Neuronal stem cell (in vitro differentiated cells): Measurements from ENCODE around the gene HNMT.

Experiments used
- DNase-seq: peaks from one replicate; pipeline ENCODE4 v3.0.0-alpha.2; 2013; ENCODE audit warnings: low spot score
- H2AFZ ChIP-seq: one replicate; pipeline ENCODE4 v1.6.1; 2013; ENCODE audit warnings: mild to moderate bottlenecking, low read length, inconsistent platforms
- H2AK5ac ChIP-seq: 2 replicates; pipeline ENCODE4 v1.6.1; 2013; ENCODE audit warnings: low read depth, mild to moderate bottlenecking, inconsistent platforms, low read length, moderate library complexity, mixed read lengths
- H2BK120ac ChIP-seq: 2 replicates; pipeline ENCODE4 v1.6.1; 2013; ENCODE audit warnings: low read depth, mild to moderate bottlenecking, inconsistent platforms, low read length, moderate library complexity, mixed read lengths
- H2BK12ac ChIP-seq: one replicate; pipeline ENCODE4 v1.6.1; 2013; ENCODE audit warnings: low read length, inconsistent platforms
- H2BK15ac ChIP-seq: 2 replicates; pipeline ENCODE4 v1.6.1; 2013; ENCODE audit warnings: mild to moderate bottlenecking, low read length, inconsistent platforms, mixed read lengths
- H2BK5ac ChIP-seq: one replicate; pipeline ENCODE4 v1.6.1; 2013; ENCODE audit warnings: inconsistent platforms, mild to moderate bottlenecking, low read length, moderate library complexity
- H3K14ac ChIP-seq: one replicate; pipeline ENCODE4 v1.6.1; 2013; ENCODE audit warnings: low read length, inconsistent platforms
- H3K18ac ChIP-seq: 2 replicates; pipeline ENCODE4 v1.6.1; 2013; ENCODE audit warnings: low read length, inconsistent platforms
- H3K23ac ChIP-seq: 2 replicates; pipeline ENCODE4 v1.6.1; 2013; ENCODE audit warnings: low read depth, mild to moderate bottlenecking, mixed read lengths, low read length, inconsistent platforms; ENCODE audit not compliant: poor library complexity
- H3K27ac ChIP-seq: replicated peaks from 3 replicates; pipeline ENCODE4 v1.5.1; 2013; ENCODE audit warnings: low read length, inconsistent platforms
- H3K27me3 ChIP-seq, 3 experiments: 2 replicates each; pipeline ENCODE4 v1.6.1; 2013; ENCODE audit warnings: low read length in 3 of 3, mild to moderate bottlenecking in 2 of 3, inconsistent platforms in 1 of 3, low read depth in 1 of 3, mixed read lengths in 1 of 3, moderate library complexity in 1 of 3; ENCODE audit not compliant: control insufficient read depth in 3 of 3, insufficient read depth in 3 of 3
- H3K36me3 ChIP-seq, 2 donors: replicated peaks in 1 of 2; 2 replicates each; pipeline ENCODE4 v1.6.1; 2013; ENCODE audit warnings: low read length in 2 of 2; ENCODE audit not compliant: control insufficient read depth in 2 of 2, insufficient read depth in 2 of 2
- H3K4ac ChIP-seq: 2 replicates; pipeline ENCODE4 v1.6.1; 2013; ENCODE audit warnings: inconsistent platforms, mild to moderate bottlenecking, low read length, moderate library complexity
- H3K4me1 ChIP-seq, 2 donors: 1 replicate in 1 of 2; 2 replicates in 1 of 2; pipeline ENCODE4 v1.6.1; 2013; ENCODE audit warnings: low read length in 2 of 2, low read depth in 1 of 2; ENCODE audit not compliant: control insufficient read depth in 2 of 2, insufficient read depth in 1 of 2
- H3K4me2 ChIP-seq: one replicate; pipeline ENCODE4 v1.6.1; 2013; ENCODE audit warnings: mild to moderate bottlenecking, low read length, inconsistent platforms; ENCODE audit not compliant: insufficient read depth, poor library complexity, severe bottlenecking
- H3K4me3 ChIP-seq, 2 donors: 2 replicates each; pipeline ENCODE4 v1.5.1; 2013; ENCODE audit warnings: low read length in 2 of 2, mild to moderate bottlenecking in 2 of 2, inconsistent platforms in 1 of 2, moderate library complexity in 1 of 2
- H3K79me1 ChIP-seq: one replicate; pipeline ENCODE4 v1.6.1; 2013; ENCODE audit warnings: low read depth, mild to moderate bottlenecking, inconsistent platforms, low read length, moderate library complexity
- H3K9ac ChIP-seq: one replicate; pipeline ENCODE4 v1.6.1; 2013; ENCODE audit warnings: mild to moderate bottlenecking, low read depth, low read length, inconsistent platforms; ENCODE audit not compliant: poor library complexity
- H3K9me3 ChIP-seq, 2 donors: replicated peaks in 1 of 2; 2 replicates each; pipeline versions ENCODE3 to v1.6.1; 2013; ENCODE audit warnings: low read length in 2 of 2, mild to moderate bottlenecking in 2 of 2, inconsistent platforms in 1 of 2, low read depth in 1 of 2, mixed read lengths in 1 of 2, moderate library complexity in 1 of 2; ENCODE audit not compliant: control insufficient read depth in 2 of 2, insufficient read depth in 1 of 2
- H4K8ac ChIP-seq: one replicate; pipeline ENCODE4 v1.6.1; 2013; ENCODE audit warnings: low read depth, mild to moderate bottlenecking, inconsistent platforms, low read length, moderate library complexity
- H4K91ac ChIP-seq: one replicate; pipeline ENCODE4 v1.6.1; 2013; ENCODE audit warnings: low read length, low read depth, mild to moderate bottlenecking, inconsistent platforms; ENCODE audit not compliant: poor library complexity
- whole genome bisulfite sequencing, 2 donors: extraction: QIAGEN DNeasy Blood & Tissue Kit; methylation state at CpG; one replicate each; pipeline ENCODE4 v1.1.7; 2013; ENCODE audit warnings: missing lambda C conversion rate in 2 of 2, mixed read lengths in 1 of 2; ENCODE audit not compliant: insufficient read length in 2 of 2, insufficient replicate concordance in 1 of 2; ENCODE audit errors: extremely low coverage in 2 of 2; 5-methylcytosine and 5-hydroxymethylcytosine counted together

HNMT gene

DNA sequence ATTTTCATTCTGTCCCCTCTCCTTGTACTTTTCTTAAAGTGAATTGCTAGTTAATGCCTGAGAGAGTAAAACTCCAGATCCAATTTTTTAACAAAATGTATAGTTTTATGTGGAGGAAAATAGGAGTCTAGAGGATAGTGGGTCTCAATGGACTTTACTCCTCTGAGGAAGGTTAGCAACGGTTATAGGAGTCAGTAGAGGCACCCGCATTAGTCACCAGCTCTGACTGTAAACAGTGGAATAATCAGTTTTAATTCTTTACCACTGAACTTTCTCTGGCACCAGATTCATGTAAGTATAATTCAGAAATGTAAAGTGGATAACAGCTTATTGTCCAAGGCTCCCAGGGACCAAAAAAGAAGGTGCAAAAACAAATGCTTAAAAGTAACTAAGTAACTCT lies 38.7 kb upstream of the HNMT start:
- no peak overlapping the region for H2BK15ac ChIP-seq
- H3K27ac ChIP-seq = no peak overlapping the region
- no peak overlapping the region for H3K23ac ChIP-seq
- H3K9me3 ChIP-seq = no peaks in the 10 kb centered on the region
- no peak overlapping the region for H3K18ac ChIP-seq
- H3K14ac ChIP-seq = no peak overlapping the region
- no peak overlapping the region for H3K4ac ChIP-seq
- no peak overlapping the region for H3K4me3 ChIP-seq
- no peak overlapping the region for H4K8ac ChIP-seq
- H2BK12ac ChIP-seq = no peak overlapping the region
- no peak overlapping the region for H2AFZ ChIP-seq
- DNase-seq = no peak
- no peaks in the 10 kb centered on the region for H3K4me1 ChIP-seq
- no peaks in the 10 kb centered on the region for H3K36me3 ChIP-seq
- H3K79me1 ChIP-seq = no peaks in the 10 kb centered on the region
- WGBS, 2 donors = no CpG with 5 or more reads among the region's 2 CpGs
- no peak overlapping the region for H4K91ac ChIP-seq
- H2BK5ac ChIP-seq = no peak overlapping the region
- no peaks in the 10 kb centered on the region for H3K27me3 ChIP-seq
- H2AK5ac ChIP-seq = no peak overlapping the region
- H3K4me2 ChIP-seq = no peak overlapping the region
- no peak overlapping the region for H3K9ac ChIP-seq
- no peak overlapping the region for H2BK120ac ChIP-seq

DNA sequence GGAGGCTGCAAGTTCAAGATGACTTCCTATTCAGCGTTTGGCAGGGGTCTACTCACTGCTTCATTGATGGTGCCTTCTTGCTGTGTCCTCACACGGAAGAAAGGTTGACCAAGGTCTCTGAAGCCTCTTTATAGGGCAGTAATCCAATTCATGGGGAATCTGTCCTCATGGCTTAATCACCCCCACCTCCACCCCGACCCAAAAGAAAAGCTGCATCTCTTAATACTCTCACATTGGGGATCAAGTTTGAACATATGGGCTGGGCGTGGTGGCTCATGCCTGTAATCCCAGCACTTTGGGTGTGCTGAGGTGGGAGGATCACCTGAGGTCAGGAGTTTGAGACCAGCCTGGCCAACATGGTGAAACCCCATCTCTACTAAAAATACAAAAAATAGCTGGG lies 36.4 kb upstream of the HNMT start:
- Histone ChIP-seq H3K4me2 (no peak overlapping the region), H3K4me3 (no peak overlapping the region), H3K4ac (no peak overlapping the region), H3K79me1 (no peaks in the 10 kb centered on the region), H3K36me3 (no peaks in the 10 kb centered on the region), H2BK5ac (no peak overlapping the region), H3K27me3 (no peaks in the 10 kb centered on the region), H2AK5ac (no peak overlapping the region), H2AFZ (no peak overlapping the region), H3K23ac (no peak overlapping the region), H2BK12ac (no peak overlapping the region), H4K8ac (no peak overlapping the region), H3K9me3 (no peaks in the 10 kb centered on the region), H3K27ac (no peak overlapping the region), H2BK120ac (no peak overlapping the region), H4K91ac (no peak overlapping the region), H3K9ac (no peak overlapping the region), H3K18ac (no peak overlapping the region), H3K4me1 (no peaks in the 10 kb centered on the region), H2BK15ac (no peak overlapping the region), H3K14ac (no peak overlapping the region)
- WGBS, 2 donors = no CpG with 5 or more reads among the region's 4 CpGs
- no peak for DNase-seq

DNA sequence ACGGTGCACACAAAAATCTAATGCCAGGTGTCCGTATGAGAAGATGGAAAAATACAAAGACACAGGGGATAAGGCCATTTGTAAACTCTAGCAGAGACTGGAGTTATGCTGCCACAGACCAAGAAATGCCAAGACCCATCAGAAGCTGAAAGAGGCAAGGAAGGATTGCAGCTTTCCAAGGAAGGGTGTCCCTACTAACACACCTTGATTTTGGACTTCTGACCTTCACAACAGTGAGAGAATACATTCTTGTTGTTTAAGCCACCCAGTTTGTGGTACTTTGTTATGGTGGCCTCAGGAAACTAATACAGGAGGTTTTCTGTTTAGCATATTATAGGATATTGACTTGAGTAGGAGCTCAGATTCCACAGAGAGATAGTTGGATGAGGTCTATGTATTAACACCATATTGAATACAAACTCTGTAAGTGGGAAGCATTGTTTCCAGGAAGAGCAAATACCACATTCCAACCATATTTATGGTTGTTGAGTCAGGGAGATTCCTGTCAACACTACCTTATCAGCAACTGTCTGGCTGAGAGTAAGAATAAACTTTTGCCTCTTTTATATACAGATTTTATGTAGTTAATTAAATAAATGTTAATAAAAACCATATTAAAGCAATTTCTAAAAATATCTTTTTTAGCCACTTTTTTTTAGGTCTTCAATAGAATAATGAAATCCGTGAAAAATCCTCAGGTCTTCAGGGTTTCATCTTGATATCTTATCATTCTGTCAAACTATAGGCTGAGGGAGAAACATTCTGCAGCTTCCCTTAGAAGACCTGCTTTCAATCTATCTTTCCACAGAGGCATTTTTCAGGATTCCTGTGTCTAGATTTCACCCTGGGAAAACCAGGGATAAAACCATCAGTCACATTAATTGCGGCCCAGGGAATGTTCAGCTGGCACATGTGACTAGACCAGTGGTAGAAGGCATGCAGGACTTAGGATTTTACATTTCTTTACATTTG lies 35.4 kb upstream of the HNMT start:
- no peak overlapping the region for H2BK12ac ChIP-seq
- no peak overlapping the region for H2BK120ac ChIP-seq
- H4K91ac ChIP-seq = no peak overlapping the region
- no peaks in the 10 kb centered on the region for H3K36me3 ChIP-seq
- H2AFZ ChIP-seq = no peak overlapping the region
- H3K9ac ChIP-seq = no peak overlapping the region
- H4K8ac ChIP-seq = no peak overlapping the region
- WGBS, 2 donors = no CpG with 5 or more reads among the region's 4 CpGs
- no peak overlapping the region for H3K4me2 ChIP-seq
- no peaks in the 10 kb centered on the region for H3K27me3 ChIP-seq
- no peaks in the 10 kb centered on the region for H3K79me1 ChIP-seq
- H3K4me3 ChIP-seq = no peak overlapping the region
- no peaks in the 10 kb centered on the region for H3K9me3 ChIP-seq
- no peak overlapping the region for H3K18ac ChIP-seq
- no peak for DNase-seq
- no peak overlapping the region for H2BK15ac ChIP-seq
- no peak overlapping the region for H2BK5ac ChIP-seq
- H3K14ac ChIP-seq = no peak overlapping the region
- no peak overlapping the region for H3K23ac ChIP-seq
- H3K4me1 ChIP-seq = no peaks in the 10 kb centered on the region
- no peak overlapping the region for H2AK5ac ChIP-seq
- no peak overlapping the region for H3K27ac ChIP-seq
- H3K4ac ChIP-seq = no peak overlapping the region

- Histone ChIP-seq H3K4me3 (no peak overlapping the region), H3K4me1 (no peaks in the 10 kb centered on the region), H2AK5ac (no peak overlapping the region), H3K9ac (no peak overlapping the region), H2BK12ac (no peak overlapping the region), H3K23ac (no peak overlapping the region), H3K79me1 (no peaks in the 10 kb centered on the region), H3K27ac (no peak overlapping the region), H3K4me2 (no peak overlapping the region), H2BK15ac (no peak overlapping the region), H2BK5ac (no peak overlapping the region), H3K18ac (no peak overlapping the region), H3K9me3 (no peaks in the 10 kb centered on the region), H3K27me3 (no peaks in the 10 kb centered on the region), H3K4ac (no peak overlapping the region), H4K8ac (no peak overlapping the region), H2AFZ (no peak overlapping the region), H3K36me3 (no peaks in the 10 kb centered on the region), H4K91ac (no peak overlapping the region), H2BK120ac (no peak overlapping the region), H3K14ac (no peak overlapping the region)
- no peak for DNase-seq
- no CpG with 5 or more reads among the region's 2 CpGs for WGBS, 2 donors
These were observed 34.8 kb upstream of the HNMT start for GRCh38 chr2:137929519-137929916.
